Glutamatergic neuron (in vitro differentiated cells): Measurements from ENCODE around the gene MRPL49. TPM values are rescaled to one million over a fixed set of nuclear protein-coding genes. Genes with fewer than 3 reads are reported as not detected.
A peak's percentile ranks its signal among the peaks of the same experiment; 100 is the strongest.

Experiments
- DNase-seq: peaks from one replicate; pipeline ENCODE4 v3.0.0; 2022
- H3K27ac Mint-ChIP-seq: one replicate; pipeline ENCODE4 v1.8.0; 2020; ENCODE audit warnings: mild to moderate bottlenecking, mixed read lengths, inconsistent platforms; ENCODE audit not compliant: unreplicated experiment
- H3K27me3 Mint-ChIP-seq: one replicate; pipeline ENCODE4 v1.8.0; 2020; ENCODE audit warnings: mild to moderate bottlenecking, moderate library complexity, mixed read lengths, inconsistent platforms; ENCODE audit not compliant: unreplicated experiment
- H3K36me3 Mint-ChIP-seq: one replicate; pipeline ENCODE4 v1.8.0; 2020; ENCODE audit warnings: mild to moderate bottlenecking, mixed read lengths, inconsistent platforms; ENCODE audit not compliant: unreplicated experiment
- H3K4me1 Mint-ChIP-seq: one replicate; pipeline ENCODE4 v1.8.0; 2020; ENCODE audit warnings: mild to moderate bottlenecking, low read depth, mixed read lengths, inconsistent platforms; ENCODE audit not compliant: unreplicated experiment
- H3K4me3 Mint-ChIP-seq: one replicate; pipeline ENCODE4 v1.8.0; 2020; ENCODE audit warnings: mild to moderate bottlenecking, mixed read lengths, inconsistent platforms; ENCODE audit not compliant: unreplicated experiment
- H3K9me3 Mint-ChIP-seq: one replicate; pipeline ENCODE4 v1.8.0; 2020; ENCODE audit warnings: mild to moderate bottlenecking, moderate library complexity, mixed read lengths, inconsistent platforms; ENCODE audit not compliant: unreplicated experiment
- total RNA-seq: library from RNA; stranded (reverse); fragmentation: NEBNext Ultra II Directional; extraction: Animal tissue kit (Norgen Biotek cat#: 25700); gene quantifications from one replicate; pipeline ENCODE4 v1.2.1, GENCODE V29; 2021; ENCODE audit not compliant: unreplicated experiment
- TF ChIP-seq, protein P1 (sequence below): fragments of 200-600 bp; sonication (generic); IDR thresholded peaks from one replicate; pipeline ENCODE4 v1.5.0; 2021; ENCODE audit not compliant: partially characterized antibody, unreplicated experiment

Gene MRPL49
- total RNA-seq, 1 donor from 2014 or later, result 32.9 TPM

DNA sequence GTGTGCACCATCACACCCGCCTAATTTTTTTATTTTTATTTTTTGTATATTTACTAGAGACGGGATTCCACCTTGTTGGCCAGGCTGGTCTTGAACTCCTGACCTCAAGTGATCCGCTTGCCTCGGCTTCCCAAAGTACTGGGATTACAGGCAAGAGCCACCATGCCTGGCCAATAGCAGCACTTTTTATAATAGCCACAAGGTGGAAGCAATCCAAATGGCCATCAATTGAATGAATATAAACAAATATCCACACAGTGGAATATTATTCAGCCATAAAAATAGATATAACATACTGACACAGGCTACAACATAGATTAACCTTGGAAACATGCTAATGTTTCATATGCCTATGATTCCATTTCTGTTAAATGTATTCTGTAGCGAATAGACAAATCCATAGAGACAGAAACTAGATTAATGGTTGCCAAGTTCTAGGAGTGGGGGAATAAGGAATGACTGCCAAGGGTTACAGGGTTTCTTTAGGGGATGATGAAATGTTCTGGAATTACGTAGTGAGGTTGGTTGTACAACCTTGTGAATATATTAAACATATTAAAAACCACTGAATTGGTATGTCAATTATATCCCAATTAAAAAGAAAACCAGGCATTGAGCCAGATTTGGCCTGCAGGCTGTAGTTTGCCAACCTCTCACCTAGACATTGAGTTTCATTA, 21.3 kb upstream of the MRPL49 start:
- Mint-ChIP-seq H3K4me3 (no peak overlapping the region), H3K27me3 (peaks cover 4% of the 10 kb centered on the region), H3K4me1 (peaks cover under 1% of the 10 kb centered on the region), H3K9me3 (peaks cover 9% of the 10 kb centered on the region), H3K36me3 (no peaks in the 10 kb centered on the region), H3K27ac (no peak overlapping the region)
- TF ChIP-seq, protein P1, sequence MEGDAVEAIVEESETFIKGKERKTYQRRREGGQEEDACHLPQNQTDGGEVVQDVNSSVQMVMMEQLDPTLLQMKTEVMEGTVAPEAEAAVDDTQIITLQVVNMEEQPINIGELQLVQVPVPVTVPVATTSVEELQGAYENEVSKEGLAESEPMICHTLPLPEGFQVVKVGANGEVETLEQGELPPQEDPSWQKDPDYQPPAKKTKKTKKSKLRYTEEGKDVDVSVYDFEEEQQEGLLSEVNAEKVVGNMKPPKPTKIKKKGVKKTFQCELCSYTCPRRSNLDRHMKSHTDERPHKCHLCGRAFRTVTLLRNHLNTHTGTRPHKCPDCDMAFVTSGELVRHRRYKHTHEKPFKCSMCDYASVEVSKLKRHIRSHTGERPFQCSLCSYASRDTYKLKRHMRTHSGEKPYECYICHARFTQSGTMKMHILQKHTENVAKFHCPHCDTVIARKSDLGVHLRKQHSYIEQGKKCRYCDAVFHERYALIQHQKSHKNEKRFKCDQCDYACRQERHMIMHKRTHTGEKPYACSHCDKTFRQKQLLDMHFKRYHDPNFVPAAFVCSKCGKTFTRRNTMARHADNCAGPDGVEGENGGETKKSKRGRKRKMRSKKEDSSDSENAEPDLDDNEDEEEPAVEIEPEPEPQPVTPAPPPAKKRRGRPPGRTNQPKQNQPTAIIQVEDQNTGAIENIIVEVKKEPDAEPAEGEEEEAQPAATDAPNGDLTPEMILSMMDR, result peak; percentile 33
- no peak for DNase-seq

DNA sequence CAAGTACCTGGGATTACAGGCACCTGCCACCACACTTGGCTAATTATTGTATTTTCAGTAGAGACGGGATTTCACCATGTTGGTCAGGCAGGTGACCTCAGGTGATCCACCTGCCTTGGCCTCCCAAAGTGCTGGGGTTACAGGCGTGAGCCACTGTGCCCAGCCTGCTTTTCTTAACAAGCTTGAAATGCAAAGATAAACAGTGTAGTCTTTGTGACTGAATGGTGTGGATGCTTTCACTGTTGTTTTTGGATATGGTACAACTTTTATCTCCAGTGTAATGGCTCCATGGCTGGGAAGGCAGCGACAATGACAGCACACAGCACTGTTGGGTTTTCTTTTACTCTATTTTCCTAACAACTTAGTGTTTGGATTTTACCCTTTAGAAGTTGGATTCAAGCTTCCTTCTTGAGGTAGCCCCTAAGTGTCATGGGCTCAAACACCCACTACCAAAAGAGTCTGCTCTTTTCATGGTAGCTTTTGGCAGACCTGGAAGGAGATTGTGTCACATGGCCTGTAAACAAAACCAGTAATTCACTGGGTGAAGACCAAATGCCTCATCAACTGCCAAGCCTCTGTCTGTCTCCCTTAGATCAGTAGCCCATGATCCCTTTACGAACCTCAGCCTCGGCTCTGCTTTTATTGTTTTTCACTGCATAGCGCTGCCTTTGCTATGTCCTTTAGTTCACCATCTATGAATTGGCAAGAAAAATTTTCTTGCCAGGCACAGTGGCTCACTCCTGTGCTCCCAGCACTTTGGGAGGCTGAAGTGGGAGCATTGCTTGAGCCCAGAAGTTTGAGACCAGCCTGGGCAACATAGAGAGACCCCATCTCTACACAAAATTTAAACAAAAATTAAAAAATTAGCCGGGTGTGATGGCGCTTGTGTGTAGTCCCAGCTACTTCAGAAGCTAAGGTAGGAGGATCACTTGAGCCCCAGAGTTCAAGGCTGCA, 19.7 kb upstream of the MRPL49 start:
- Mint-ChIP-seq H3K36me3 (no peaks in the 10 kb centered on the region), H3K4me3 (no peak overlapping the region), H3K27ac (no peak overlapping the region), H3K4me1 (no peaks in the 10 kb centered on the region), H3K27me3 (peaks cover 5% of the 10 kb centered on the region), H3K9me3 (peaks cover 9% of the 10 kb centered on the region)
- no peak for DNase-seq
- TF ChIP-seq, protein P1, result no peak

DNA sequence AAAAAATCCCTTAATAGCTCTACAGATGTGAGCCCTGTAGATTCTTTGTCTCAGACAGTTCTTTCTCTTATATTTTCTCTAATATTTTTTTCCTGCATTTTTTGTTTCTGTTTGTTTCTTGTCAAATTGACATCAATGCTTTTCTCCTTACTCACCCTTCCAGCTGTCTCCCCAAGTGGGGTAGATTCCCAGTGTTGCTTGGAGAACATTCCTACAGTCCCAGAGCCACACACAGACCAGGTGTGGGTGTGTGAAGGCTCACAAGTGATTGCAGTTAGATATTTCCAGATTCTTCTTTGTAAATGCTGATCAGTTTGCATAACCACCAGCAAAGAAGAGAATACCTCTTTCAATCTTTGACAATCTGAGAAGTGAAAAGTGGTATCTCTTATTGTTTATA, 18.6 kb upstream of the MRPL49 start:
- Mint-ChIP-seq H3K4me3 (peak overlapping the region; percentile 10), H3K36me3 (no peaks in the 10 kb centered on the region), H3K27me3 (peaks cover 5% of the 10 kb centered on the region), H3K4me1 (no peaks in the 10 kb centered on the region), H3K27ac (no peak overlapping the region), H3K9me3 (peaks cover 9% of the 10 kb centered on the region)
- TF ChIP-seq, protein P1, result no peak
- no peak for DNase-seq

DNA sequence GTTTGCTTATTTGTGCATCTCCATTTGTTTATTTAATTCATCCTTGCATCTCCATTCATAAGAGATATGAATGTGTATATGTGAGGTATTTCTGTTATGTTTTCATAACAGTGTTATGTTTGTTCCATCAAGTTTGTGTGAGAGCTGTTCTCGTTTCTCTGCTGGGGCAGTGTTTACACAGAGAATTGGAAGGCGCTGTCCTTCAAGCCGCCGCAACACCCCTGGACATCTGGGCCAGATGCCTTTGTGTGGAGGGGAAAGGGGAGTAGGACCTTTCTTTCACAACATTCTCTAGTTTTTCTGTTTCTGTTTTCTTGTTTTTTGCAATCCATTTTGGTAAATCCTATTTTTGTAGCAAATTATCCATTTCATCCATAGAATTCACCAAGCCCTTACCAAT, 17.5 kb upstream of the MRPL49 start:
- Mint-ChIP-seq H3K4me3 (peak overlapping the region; percentile 8), H3K27ac (no peak overlapping the region)

More for the DNA sequence above, 17.5 kb upstream of the MRPL49 start:
- peaks cover 6% of the 10 kb centered on the region for H3K9me3 Mint-ChIP-seq
- DNase-seq, result no peak
- H3K4me1 Mint-ChIP-seq, result no peaks in the 10 kb centered on the region
- no peaks in the 10 kb centered on the region for H3K36me3 Mint-ChIP-seq
- peaks cover 5% of the 10 kb centered on the region for H3K27me3 Mint-ChIP-seq
- TF ChIP-seq, protein P1, result no peak
